GM20431 (cell line): ENCODE data around the gene CEP63.
"Not testable (repeated sequence)": the region's sequence is repeated elsewhere in the genome, so short reads cannot be mapped to it uniquely, and the experiment has no call there.

ENCODE experiments used
- in situ Hi-C: fragments of 300-500 bp; cut with MseI, MboI; formaldehyde crosslinking; loops from one replicate; pipeline ENCODE4 v1.15.0; 2020; ENCODE audit warnings: low sequenced_read_pairs; ENCODE audit not compliant: unreplicated experiment

The CEP63 gene

GRCh38 chr3:134496471-134497071 is 10.7 kb downstream of the CEP63 start:
- in situ Hi-C loops = no loop called here

- in situ Hi-C loops = no loop called here
Measured at GRCh38 chr3:134503266-134503665, 17.4 kb downstream of the CEP63 start.

DNA sequence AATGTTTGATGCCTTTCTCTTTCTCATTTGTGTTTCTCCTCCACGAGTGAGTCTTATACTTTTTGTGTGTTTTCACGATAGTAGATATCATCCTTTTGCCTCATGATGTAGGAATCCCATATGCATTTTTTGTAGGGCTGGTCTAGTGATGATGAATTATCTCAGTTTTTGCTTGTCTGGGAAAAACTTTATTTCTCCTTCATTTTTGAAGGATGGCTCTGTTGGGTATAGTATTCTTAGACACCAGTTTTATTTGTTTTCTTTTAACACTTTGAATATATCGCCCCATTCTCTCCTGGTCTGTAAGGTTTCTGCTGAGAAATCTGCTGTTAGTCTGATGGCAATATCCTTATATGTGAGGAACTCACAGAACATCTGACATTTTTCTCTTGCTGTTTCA is 18.3 kb downstream of the CEP63 start:
- in situ Hi-C loops = no loop called here

DNA sequence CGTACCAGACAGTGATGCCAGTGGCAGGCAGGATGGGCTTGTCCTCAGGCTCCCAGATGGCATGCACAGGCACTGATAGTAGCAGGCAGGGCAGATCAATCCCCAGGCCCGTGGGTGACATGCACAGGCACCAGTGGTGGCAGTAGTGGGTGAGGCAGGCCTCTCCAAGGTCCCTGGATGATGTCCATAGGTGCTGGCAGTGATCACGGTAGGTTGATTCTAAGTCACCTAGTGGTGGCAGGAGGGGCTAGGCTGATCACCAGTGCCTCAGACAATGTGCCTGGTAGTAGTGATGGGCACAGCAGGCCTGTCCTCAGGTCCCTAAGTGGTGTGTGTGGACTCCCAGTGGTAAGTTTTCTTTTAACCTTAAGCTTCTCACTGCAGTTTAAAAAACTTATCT is 19.6 kb downstream of the CEP63 start:
- in situ Hi-C loops = no loop called here

- in situ Hi-C loops = no loop called here
Measured at GRCh38 chr3:134511500-134511899, 25.6 kb downstream of the CEP63 start.

- in situ Hi-C loops = no loop called here
Measured at GRCh38 chr3:134516905-134517304, 31.0 kb downstream of the CEP63 start.

DNA sequence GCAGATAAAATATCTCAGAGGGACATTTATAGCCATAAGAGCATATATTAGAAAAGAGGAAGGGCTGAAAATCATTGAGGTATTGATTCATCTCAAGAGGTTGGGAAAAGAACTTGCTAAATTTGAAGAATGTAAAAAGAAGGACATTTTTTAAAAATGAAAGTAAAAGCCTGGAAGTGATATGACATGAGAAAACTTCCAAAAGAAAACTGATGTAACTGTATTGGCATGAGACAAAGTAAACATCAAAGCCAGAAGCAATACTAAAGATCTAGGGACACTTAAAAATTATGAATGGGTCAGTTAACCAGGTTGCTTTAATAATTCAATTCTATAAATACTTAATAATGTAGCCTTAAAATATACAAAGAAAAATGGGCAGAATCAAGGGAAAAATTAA is 31.9 kb downstream of the CEP63 start:
- in situ Hi-C loops = no loop called here

DNA sequence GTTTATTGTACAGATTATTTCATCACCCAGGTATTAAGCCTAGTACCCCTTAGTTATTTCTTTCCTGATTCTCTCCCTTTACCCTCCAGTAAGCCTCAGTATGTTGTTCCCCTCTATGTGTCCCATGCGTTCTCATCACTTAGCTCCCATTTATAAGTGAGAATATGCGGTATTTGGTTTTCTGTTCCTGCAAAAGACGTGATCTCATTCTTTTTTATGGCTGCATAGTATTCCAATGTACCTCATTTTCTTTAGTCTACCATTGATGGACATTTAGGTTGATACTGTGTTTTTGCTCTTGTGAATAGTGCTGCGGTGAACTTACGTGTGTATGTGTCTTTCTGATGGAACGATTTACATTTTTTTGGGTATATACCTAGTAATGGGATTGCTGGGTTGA is 36.7 kb downstream of the CEP63 start:
- in situ Hi-C loops = no loop called here

DNA sequence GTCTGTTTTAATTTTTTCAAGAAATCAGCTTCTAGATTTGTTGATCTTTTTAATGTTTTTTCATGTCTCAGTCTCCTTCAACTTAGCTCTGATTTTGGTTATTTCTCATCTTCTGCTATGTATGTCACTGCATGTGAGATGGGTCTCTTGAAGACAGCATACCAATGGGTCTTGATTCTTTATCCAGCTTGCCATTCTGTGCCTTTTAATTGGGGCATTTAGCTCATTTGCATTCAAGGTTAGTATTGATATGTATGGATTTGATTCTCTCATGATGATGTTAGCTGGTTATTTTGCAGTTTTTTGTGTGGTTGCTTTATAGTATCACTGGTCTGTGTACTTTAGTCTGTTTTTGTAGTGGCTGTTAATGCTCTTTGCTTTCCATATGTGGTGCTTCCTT is 39.4 kb downstream of the CEP63 start:
- in situ Hi-C loops = no loop called here

GRCh38 chr3:134526319-134526718 is 40.5 kb downstream of the CEP63 start:
- in situ Hi-C loops = no loop called here

- in situ Hi-C loops = no loop called here
Measured at GRCh38 chr3:134527037-134527436, 41.2 kb downstream of the CEP63 start.

DNA sequence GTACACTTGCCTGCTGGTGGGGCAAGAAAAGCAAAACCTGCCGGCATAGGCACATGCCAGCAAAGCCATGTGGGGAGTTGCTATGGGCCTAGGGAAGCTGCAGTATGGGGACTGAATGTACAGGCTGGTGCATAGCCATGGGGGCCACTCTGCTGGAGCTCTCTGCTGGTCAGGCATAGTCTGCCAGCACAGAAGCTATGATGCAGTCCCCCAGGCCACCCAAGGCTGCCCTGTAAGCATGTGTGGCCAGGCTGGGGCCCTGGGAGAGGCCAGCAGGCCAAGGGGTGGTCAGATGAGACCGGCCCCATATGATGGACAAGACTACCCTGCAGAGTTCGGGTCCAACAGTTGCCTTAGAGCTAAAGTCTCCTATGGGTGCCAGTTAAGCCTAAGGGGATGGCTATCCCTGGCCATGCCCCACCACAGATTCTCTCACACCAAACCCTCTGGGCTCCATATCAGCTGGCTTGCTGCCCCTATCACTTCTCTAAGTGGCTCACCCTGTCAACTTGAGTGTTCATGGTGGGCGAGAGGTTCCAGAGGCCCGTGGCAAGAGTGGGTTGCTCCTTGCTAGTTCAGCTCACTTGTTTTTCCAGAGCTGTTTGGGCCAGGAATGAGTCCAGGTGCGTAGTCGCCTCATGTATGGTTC is 41.8 kb downstream of the CEP63 start:
- in situ Hi-C loops = no loop called here

DNA sequence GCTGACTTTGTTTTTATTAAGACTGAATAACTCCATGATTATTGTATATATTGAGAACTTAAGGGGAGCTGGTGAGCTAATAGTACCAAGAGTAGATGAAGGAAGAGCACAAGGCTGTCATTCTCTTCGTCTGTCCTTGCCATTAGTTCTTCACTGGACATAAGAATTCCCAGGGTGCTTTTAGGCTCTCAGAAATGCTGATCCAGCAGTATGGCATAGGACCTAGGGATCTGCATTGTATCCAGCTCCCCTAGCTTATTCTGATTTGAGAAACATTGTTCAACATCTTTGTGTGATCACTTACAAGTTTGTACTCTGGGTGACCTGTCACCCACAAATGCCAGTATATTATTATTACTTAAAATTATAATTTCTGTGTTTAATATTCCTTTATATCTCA is 47.6 kb downstream of the CEP63 start:
- in situ Hi-C loops = no loop called here

DNA sequence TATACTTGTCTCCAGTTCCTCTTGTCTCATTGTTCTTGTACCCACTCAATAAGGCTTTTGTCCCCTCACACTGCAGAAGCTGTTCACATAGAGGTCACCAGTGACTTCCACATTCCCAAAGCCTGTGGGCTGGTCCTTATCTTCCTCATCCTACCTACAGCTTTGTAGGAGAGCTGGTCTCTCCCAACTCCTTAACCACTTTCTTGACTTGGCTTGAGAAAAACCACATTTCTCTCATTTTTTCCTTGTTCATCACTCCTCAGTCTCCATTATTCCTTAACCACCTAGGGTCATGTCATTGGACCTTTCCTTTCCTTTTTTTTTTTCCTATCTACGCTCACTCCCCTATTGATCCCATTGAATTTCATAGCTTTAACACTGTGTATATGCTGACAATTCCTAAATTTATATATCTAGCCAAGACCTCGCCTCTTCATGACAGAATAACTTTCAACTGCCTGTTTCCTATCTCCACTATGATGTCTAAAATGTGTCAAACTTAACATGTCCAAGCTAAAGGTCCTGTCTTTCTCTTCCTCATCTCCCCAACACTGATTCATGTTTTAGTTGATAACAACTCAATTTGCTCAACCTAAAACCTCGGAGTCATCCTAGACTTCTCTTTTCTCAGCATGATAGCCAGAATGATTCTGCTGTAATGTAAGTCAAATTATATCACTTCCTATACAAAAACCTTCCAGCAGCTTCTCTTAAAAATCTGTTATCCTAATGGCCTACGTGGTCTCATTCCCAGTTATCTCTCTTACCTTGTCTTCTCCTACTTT is 49.5 kb downstream of the CEP63 start:
- in situ Hi-C loops = no loop called here

DNA sequence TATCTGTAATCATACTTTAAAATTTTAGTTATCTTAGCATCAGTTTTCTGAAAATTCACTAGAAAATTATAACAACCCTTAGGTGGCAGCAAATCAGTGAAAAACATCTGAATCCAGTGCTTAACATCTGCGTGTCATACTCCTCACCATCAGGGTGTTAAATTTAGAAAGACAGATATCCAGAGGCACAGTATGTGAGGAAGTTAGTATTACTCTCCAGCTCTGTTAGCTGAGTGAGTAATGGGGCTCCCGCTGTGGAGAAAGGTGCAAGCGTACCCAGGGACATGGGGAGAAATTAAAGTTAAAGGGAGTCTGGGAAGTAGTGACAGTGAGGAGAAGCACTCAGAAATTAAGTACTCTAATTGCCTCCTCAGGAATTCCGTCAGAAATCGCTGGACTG is 50.9 kb downstream of the CEP63 start:
- in situ Hi-C loops = no loop called here

DNA sequence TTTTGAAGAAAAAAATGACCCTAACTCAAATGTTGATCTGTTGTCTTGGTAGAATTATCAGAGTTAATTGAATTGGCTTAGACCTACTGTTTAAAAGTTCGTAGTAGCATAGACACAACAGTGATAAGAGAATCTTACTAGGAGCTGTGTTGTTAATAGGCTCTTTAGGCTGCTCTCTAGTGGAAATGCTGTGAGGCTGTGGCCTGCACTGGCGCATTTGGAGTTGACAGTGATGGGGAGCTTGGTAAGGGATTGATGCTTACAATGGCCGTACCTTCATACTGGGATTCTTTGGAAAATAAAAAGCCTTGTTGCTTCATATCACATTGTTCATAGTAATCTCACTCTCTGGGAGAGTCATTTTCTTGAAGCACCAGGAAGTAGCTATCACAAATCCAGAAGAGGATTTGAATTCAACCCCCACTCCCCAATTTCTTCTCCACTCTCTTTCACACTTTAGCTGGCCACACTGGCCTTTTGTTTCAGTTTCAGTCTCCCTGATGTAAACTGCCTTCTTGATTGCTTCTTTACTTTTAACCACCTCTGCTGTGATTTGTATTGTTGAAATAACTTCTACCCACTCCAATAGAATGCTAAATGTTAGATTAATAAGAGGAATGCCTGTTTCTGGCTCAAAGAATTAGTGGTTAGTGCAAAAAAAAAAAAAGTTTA is 56.6 kb downstream of the CEP63 start:
- in situ Hi-C loops = no loop called here

DNA sequence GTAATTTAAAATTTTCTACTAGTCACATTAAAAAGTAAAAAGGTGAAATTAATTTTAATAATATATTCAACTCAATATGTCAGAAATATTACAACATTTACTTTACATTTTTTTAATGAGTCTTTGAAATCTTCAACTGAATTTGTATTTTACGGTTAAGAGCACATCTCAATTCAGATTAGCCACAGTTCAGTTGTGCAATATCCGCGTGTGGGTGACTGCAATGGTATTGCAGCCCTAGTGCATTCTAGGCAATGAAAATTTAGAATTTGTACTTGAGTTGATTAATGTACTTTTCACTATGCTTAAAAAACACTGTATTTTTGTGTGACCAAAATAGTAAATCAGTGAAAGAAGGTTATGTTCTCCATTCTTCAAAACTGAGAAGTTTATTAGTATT is 57.3 kb downstream of the CEP63 start:
- in situ Hi-C loops = no loop called here

DNA sequence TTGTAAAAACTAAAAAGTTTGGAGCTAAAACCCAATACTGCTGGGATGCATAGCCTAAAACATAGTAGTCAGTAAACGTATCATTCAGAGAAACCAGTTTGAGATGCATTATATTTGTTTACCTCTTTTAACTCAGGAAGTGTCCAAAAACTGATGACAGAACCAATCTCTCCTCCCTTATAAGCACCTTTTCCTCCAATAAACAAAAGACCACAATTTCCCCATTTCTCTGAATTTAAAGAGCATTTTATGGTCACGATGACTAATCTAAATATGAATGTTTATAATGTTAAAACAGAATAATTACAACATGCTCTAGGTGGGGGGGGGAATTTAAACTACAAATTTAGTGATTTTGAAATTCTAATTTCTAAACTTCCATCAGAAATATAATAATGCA is 58.5 kb downstream of the CEP63 start:
- in situ Hi-C loops = no loop called here

- in situ Hi-C loops = not testable (repeated sequence)
Measured at GRCh38 chr3:134544783-134545182, 58.9 kb downstream of the CEP63 start.

DNA sequence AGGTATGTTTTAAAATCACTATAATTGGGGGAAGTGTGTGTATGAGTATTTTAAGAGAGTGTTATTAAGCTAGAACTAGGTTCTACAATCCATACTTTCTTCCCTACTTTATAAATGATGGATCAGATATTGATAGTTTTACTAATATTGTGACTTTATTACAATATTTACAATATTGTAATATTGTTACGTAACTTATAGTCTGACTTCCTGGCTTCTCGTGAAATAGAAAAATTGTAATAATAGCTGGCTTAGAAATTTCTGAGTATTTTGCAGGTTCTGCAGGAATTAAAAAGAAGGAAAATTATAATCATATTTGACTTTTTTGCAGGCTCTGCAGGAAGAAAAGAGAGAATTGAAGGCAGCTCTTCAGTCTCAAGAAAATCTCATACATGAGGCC is 60.0 kb downstream of the CEP63 start:
- in situ Hi-C loops = no loop called here

DNA sequence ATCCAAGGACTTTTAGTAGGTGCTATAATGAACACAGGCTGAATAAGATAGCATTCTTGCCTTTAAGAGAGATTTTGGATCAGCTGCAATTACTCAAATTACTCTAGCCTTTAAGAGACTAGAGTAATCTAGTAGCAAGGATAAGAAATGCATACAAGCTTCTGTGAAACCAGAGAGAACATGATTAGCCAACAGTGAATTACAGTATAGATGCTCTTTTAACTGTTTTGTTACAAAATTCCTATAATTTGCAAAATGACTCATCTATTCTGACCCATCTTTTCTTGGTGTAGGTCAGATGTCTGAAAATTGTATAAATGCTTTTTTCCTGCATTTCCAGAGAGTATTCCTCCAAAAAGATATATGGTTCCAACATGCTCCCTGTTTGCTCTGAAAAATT is 66.9 kb downstream of the CEP63 start:
- in situ Hi-C loops = no loop called here
